HG03521 (cell line): ENCODE measurements around the gene CERCAM.

Source experiments
- ATAC-seq: cut with Tn5 transposase; IDR thresholded peaks from one replicate; pipeline ENCODE4 v1.9.1; 2021; ENCODE audit warnings: mild to moderate bottlenecking, moderate library complexity; ENCODE audit not compliant: unreplicated experiment

Gene CERCAM

GRCh38 chr9:128454991-128455390 is 34.3 kb downstream of the CERCAM start:
- ATAC-seq = no peak

DNA sequence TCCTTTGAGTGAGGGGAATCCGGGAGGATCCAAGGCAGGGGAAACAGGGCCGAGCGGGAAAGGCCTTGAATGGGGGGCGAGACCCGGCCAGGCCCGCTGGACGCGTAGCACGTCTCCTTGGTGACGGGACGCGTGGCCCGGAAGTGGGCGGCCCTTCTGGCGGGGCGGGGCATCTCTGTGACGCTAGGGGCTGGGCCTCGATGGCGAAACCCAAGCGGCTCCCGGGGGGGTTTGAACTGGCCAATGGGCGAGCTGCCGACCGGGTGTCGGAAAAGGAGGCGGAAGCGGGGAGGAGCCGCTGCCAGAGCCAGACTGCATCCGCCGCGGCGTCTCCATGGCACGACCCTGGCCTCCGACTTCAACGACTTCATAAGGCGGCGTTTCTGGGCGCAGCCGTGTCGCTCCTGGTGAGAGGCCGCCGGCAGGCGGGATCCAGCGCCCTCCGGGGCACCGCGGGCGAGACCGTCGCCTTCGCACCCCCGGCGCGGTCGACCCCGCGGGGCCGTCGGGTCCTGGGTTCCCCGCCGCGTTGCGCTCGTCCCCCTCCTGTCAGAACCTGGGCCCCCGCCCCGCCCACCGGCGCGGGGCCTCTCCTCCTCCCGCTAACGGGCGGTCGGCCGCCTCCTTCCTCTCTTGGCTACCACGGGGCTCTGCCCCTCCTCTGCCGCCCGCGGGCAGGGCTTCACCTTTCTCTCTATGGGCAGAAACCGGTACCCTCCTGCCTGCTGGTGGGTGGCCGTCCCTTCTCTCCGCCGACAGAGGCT is 35.4 kb downstream of the CERCAM start, which contains the start of gene ODF2:
ODF2 (plus strand) TSS at position 158 of the 764 bp plus-strand sequence; CDS start at position 244, 86 bp downstream.
- ATAC-seq = peak; percentile 83

- peak; percentile 56 for ATAC-seq
Observed at GRCh38 chr9:128456613-128457061, 36.0 kb downstream of the CERCAM start.

- ATAC-seq = no peak
Observed at GRCh38 chr9:128457207-128457606, 36.5 kb downstream of the CERCAM start.

DNA sequence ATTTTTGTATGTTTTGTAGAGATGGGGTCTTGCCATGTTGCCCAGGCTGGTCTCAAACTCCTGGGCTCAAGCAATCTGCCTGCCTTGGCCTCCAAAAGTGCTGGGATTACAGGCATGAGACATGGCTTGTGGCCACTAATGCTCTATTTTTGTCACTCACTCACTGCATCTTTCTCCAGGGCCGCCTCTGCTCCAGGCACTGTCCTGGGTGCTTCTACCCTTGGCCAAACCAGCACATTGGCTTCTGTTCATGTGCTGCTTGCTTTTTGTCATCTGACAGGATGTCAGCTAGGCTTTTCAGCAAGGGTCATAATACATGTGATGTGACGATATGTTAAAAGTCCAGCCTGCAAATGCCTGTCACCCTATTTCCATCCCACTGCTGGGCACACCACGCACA is 38.4 kb downstream of the CERCAM start:
- no peak for ATAC-seq

DNA sequence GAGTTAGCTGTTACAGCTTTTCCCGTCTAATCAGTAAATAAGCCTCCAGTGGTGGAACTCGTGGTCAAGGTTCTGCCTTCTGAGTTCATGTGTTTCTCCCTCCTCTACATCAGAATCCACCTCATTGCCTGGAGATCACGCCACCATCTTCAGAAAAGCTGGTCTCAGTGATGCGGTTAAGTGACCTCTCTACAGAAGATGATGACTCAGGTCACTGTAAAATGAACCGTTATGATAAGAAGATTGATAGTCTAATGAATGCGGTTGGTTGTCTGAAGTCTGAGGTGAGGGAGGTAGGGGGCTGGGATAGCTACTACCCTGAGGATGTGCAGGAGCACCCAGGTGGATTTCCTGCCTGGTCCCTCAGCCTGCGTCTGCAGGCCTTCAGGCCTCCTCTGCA is 48.4 kb downstream of the CERCAM start:
- ATAC-seq = no peak

DNA sequence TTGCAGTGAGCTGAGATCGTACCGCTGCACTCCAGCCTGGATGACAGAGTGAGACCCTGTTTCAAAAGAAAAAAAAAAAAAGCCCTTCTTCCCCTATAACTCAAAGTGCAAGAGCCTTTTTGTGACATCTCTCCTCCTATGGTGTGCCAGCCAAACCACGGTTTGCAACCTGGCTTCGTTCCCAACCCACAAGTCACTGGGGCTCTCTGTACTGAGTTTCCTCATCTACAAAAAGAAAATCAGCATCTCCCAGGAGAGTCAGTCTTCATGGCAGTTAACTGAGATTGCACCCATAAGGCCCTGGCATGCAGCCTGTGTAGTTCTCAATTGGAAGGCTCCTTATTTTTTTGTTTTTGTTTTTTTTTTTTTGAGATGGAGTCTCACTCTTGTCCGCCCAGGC is 49.9 kb downstream of the CERCAM start:
- ATAC-seq = no peak

GRCh38 chr9:128473104-128473503 is 52.4 kb downstream of the CERCAM start:
- no peak for ATAC-seq

GRCh38 chr9:128475867-128476266 is 55.2 kb downstream of the CERCAM start:
- ATAC-seq = no peak

- no peak for ATAC-seq
Observed at GRCh38 chr9:128479262-128479661, 58.6 kb downstream of the CERCAM start.

GRCh38 chr9:128481561-128481960 is 60.9 kb downstream of the CERCAM start:
- ATAC-seq = no peak

DNA sequence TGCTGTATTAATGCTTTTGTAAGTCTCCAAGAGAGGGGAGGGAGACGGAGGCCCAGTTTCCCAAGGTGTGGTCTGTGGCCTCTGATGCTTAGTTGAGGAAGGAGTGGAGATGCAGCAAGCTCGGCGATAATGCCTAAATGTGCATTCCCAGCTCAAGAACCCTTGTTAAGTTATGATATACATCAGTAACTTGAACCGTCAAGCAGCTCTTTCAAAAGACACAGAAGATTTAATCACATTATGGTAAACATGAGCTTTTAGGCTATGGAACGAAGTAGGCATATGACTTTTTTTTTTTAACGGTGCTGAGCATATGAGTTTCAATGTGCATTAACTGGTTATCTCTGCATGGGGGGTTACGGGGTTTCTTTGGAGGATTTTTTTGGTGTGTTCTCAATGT is 61.5 kb downstream of the CERCAM start:
- ATAC-seq = no peak

DNA sequence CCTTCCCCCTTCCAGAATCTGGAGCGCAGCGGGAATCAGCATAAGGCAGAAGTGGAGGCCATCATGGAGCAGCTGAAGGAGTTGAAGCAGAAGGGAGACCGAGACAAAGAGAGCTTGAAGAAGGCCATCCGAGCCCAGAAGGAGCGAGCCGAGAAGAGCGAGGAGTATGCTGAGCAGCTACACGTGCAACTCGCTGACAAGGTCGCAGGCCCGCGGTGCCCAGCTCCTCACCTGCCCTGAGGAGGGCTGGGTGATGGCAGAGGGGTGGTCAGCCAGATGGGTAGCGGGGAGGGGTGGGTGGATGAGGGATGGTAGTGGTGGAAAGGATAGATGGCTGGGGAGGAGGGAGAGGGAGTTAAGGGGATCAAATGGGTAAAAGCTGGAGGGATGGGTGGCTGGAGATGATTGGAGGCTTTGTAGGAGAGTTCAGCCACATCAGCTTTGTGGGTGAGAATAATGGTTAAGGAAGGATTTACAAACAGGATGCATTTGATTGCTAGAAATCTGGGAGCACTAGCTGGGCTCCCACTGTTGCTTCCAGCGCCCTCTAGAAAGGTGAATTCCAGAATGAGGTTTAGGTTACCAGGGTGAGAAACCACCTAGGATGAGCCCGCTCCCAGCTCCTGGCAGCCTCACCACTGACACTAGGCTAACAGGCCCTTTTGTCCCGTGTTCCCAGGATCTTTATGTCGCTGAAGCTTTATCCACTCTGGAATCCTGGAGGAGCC is 64.2 kb downstream of the CERCAM start:
- no peak for ATAC-seq

DNA sequence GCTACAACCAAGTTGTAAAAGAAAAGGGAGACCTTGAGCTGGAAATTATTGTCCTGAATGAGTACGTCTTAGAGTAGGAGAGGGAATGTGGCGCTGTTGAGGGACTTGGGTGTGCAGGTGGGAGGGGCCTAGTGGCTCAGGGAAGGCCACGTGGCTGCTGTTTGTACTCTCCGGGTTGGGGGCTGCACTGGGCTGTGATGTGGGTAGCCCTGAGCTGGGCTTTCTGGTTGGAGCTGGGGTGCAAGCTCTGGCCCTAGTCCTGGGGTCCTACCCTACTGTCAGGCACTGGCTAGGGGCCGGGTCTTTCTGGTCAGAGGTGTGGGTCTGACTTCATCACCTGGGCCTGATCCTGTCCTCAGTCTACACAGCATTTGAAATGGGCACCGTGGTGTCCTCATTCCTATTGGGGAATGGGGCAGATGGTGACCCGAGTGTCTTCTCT is 64.8 kb downstream of the CERCAM start:
- no peak for ATAC-seq

GRCh38 chr9:128486201-128486600 is 65.5 kb downstream of the CERCAM start:
- ATAC-seq = no peak
